CMK (cell line): ENCODE data around the gene NBR1.
"Not testable (repeated sequence)": the region's sequence is repeated elsewhere in the genome, so short reads cannot be mapped to it uniquely, and the experiment has no call there.

Experiments
- DNase-seq: peaks from one replicate; pipeline ENCODE4 v3.0.0-alpha.2; 2010; ENCODE audit warnings: low read depth

The NBR1 gene

GRCh38 chr17:43246456-43246855 lies 75.4 kb downstream of the NBR1 start:
- DNase-seq, result not testable (repeated sequence)
